Endothelial cell of umbilical vein (primary cell): ENCODE data around the gene MB. TPM values are rescaled to one million over a fixed set of nuclear protein-coding genes. Genes with fewer than 3 reads are reported as not detected.

Source experiments
- BruUV-seq: library from RNA; stranded (reverse); fragments of 400-500 nt; replicated peaks from 2 replicates; lab custom pipeline; 2021; lab: Mats Ljungman, UMichigan
- CTCF ChIA-PET: fragments of 300-600, 350-600 bp; sonication (Branson Sonifier 250); formaldehyde crosslinking; loops from one replicate; lab custom pipeline; 2021; ENCODE audit warnings: antibody characterized with exemption, inconsistent platforms; lab: Charles Lee
- POLR2A ChIA-PET: fragments of 300-600, 350-600 bp; sonication (Branson Sonifier 250); formaldehyde crosslinking; loops from one replicate; lab custom pipeline; 2021; ENCODE audit warnings: antibody characterized with exemption, inconsistent platforms; lab: Charles Lee
- DNase-seq: peaks from one replicate; pipeline ENCODE4 v3.0.0-alpha.2; 2011; ENCODE audit warnings: low read depth, low spot score
- FAIRE-seq: peaks from 2 replicates; lab custom pipeline; 2011; peaks lifted over from hg19 to GRCh38; lab: Jason Lieb, UNC
- H2AFZ ChIP-seq: 2 replicates; pipeline ENCODE4 v1.6.0; 2012; ENCODE audit warnings: low read depth, low read length, control low read depth, inconsistent platforms
- H3K27ac ChIP-seq: 2 replicates; pipeline ENCODE4 v1.5.1; 2011; ENCODE audit warnings: low read depth, mild to moderate bottlenecking, control low read depth, low read length, moderate library complexity; ENCODE audit not compliant: insufficient read depth
- H3K27me3 ChIP-seq, 2 experiments: 2 replicates each; pipeline versions ENCODE4 v1.6.0 to v1.6.1; 2011; ENCODE audit warnings: low read length in 2 of 2, mixed read lengths in 1 of 2; ENCODE audit not compliant: control insufficient read depth in 2 of 2, insufficient read depth in 2 of 2
- H3K36me3 ChIP-seq, 2 experiments: 2 replicates in 1 of 2; 3 replicates in 1 of 2; pipeline ENCODE4 v1.5.1; 2011; ENCODE audit warnings: low read length in 2 of 2, mild to moderate bottlenecking in 1 of 2, moderate library complexity in 1 of 2; ENCODE audit not compliant: control insufficient read depth in 2 of 2, insufficient read depth in 2 of 2; ENCODE audit errors: extremely low read depth in 1 of 2
- H3K4me1 ChIP-seq: 3 replicates; pipeline ENCODE4 v1.5.1; 2011; ENCODE audit warnings: mild to moderate bottlenecking, low read length; ENCODE audit not compliant: control insufficient read depth, insufficient read depth; ENCODE audit errors: extremely low read depth
- H3K4me2 ChIP-seq: 2 replicates; pipeline ENCODE4 v1.6.1; 2011; ENCODE audit warnings: low read length, control low read depth, mixed read lengths; ENCODE audit not compliant: insufficient read depth
- H3K4me3 ChIP-seq, 3 experiments: fragments of 200-600 bp in 1 of 3; sonication (generic), shearing (Covaris generic) in 1 of 3; replicated peaks in 1 of 3; 2 replicates each; pipeline ENCODE4 v1.5.1; 2011 to 2016; ENCODE audit warnings: control low read depth in 3 of 3, low read length in 3 of 3, mild to moderate bottlenecking in 2 of 3, inconsistent platforms in 1 of 3, low read depth in 1 of 3, moderate library complexity in 1 of 3; ENCODE audit not compliant: insufficient read depth in 1 of 3
- H3K79me2 ChIP-seq: 2 replicates; pipeline ENCODE4 v1.6.0; 2012; ENCODE audit warnings: low read length, inconsistent platforms; ENCODE audit not compliant: control insufficient read depth, insufficient read depth
- H3K9ac ChIP-seq: replicated peaks from 2 replicates; pipeline ENCODE3; 2011; ENCODE audit warnings: low read length, control low read depth; ENCODE audit not compliant: insufficient read depth; ENCODE audit errors: extremely low read depth
- H3K9me1 ChIP-seq: replicated peaks from 3 replicates; pipeline ENCODE4 v1.6.0; 2011; ENCODE audit warnings: mild to moderate bottlenecking, low read length; ENCODE audit not compliant: control insufficient read depth, insufficient read depth; ENCODE audit errors: extremely low read depth
- H3K9me3 ChIP-seq: replicated peaks from 2 replicates; pipeline ENCODE4 v1.5.1; 2012; ENCODE audit warnings: low read length, inconsistent platforms; ENCODE audit not compliant: control insufficient read depth, insufficient read depth
- H4K20me1 ChIP-seq: replicated peaks from 2 replicates; pipeline ENCODE3; 2011; ENCODE audit warnings: mild to moderate bottlenecking, low read length; ENCODE audit not compliant: control insufficient read depth, insufficient read depth; ENCODE audit errors: extremely low read depth
- CTCF ChIP-seq, 2 donors: IDR thresholded peaks; 1 replicate in 1 of 2; 2 replicates in 1 of 2; pipeline ENCODE4 v1.5.1; 2011; ENCODE audit warnings: low read length in 2 of 2, mild to moderate bottlenecking in 2 of 2, moderate library complexity in 2 of 2, control low read depth in 1 of 2, inconsistent platforms in 1 of 2, low read depth in 1 of 2; ENCODE audit not compliant: insufficient read depth in 1 of 2; ENCODE audit errors: extremely low read depth in 1 of 2
- EZH2 ChIP-seq: IDR thresholded peaks from 2 replicates; pipeline ENCODE4 v1.6.1; 2012; ENCODE audit warnings: borderline replicate concordance, low read depth, mild to moderate bottlenecking, moderate library complexity, low read length, inconsistent platforms; ENCODE audit not compliant: severe bottlenecking
- FOS ChIP-seq: IDR thresholded peaks from 2 replicates; pipeline ENCODE4 v1.6.1; 2011; ENCODE audit warnings: mild to moderate bottlenecking, low read length, moderate library complexity, borderline replicate concordance; ENCODE audit not compliant: insufficient read depth
- GATA2 ChIP-seq: IDR thresholded peaks from 2 replicates; pipeline ENCODE4 v1.7.0; 2011; ENCODE audit warnings: low read depth, mild to moderate bottlenecking, moderate library complexity, mixed read lengths, low read length; ENCODE audit not compliant: insufficient read length, insufficient read depth
- JUN ChIP-seq: IDR thresholded peaks from 2 replicates; pipeline ENCODE4 v1.6.1; 2011; ENCODE audit warnings: borderline replicate concordance, low read depth; ENCODE audit not compliant: insufficient read length, insufficient read depth
- MYC ChIP-seq: IDR thresholded peaks from one replicate; pipeline ENCODE4 v1.6.1; 2011; ENCODE audit warnings: mild to moderate bottlenecking, low read depth, low read length
- POLR2A ChIP-seq: IDR thresholded peaks from 2 replicates; pipeline ENCODE4 v1.6.1; 2012; ENCODE audit warnings: low read depth, mild to moderate bottlenecking, control low read depth, low read length
- POLR2AphosphoS5 ChIP-seq: IDR thresholded peaks from 2 replicates; pipeline ENCODE4 v1.6.1; 2012; ENCODE audit warnings: low read depth, mild to moderate bottlenecking, control low read depth, low read length, moderate library complexity; ENCODE audit not compliant: insufficient read depth
- dilution Hi-C: fragments of 300-500 bp; cut with MboI; formaldehyde crosslinking; loops from one replicate; pipeline ENCODE4 v1.15.0; 2019; ENCODE audit warnings: low sequenced_read_pairs; ENCODE audit not compliant: extremely low pct_ligation_motif_present
- intact Hi-C: fragments of 100-400 bp; cut with micrococcal nuclease; formaldehyde crosslinking; loops from one replicate; pipeline ENCODE4 v1.10.0; 2022
- polyA plus RNA-seq, 4 experiments: library from polyadenylated mRNA; depleted of rRNA in 3 of 4; stranded (reverse) in 3 of 4; unstranded in 1 of 4; fragments of >200 nt; gene quantifications; 2 replicates each; pipeline versions ENCODE4 v1.2.1 to v1.2.3, GENCODE V29; 2011 to 2012; ENCODE audit warnings: missing spikeins in 1 of 4
- total RNA-seq: library from RNA; stranded (reverse); gene quantifications from 2 replicates; pipeline ENCODE4 v1.2.3, GENCODE V29; 2021
- TF ChIP-seq, protein P1 (sequence below): IDR thresholded peaks from 2 replicates; pipeline ENCODE4 v1.6.1; 2011; ENCODE audit not compliant: insufficient read depth, insufficient read length

The MB gene
- total and polyA plus RNA-seq, 2 donors (not counting 3 experiments of a cell fraction or from before 2014, with no cell fraction given) = not detected

GRCh38 chr22:35662914-35663313 is 45.8 kb upstream of the MB start:
- Histone ChIP-seq H3K4me3 (no peak overlapping the region), H4K20me1 (no peaks in the 10 kb centered on the region), H3K27ac (no peak overlapping the region), H3K9me3 (no peaks in the 10 kb centered on the region), H3K4me1 (peaks cover 4% of the 10 kb centered on the region), H3K27me3 (peaks cover 0 to 3% of the 10 kb centered on the region in 2 experiments), H3K36me3 (no peaks in the 10 kb centered on the region), H3K9ac (no peak overlapping the region), H3K79me2 (no peaks in the 10 kb centered on the region), H3K9me1 (no peaks in the 10 kb centered on the region), H3K4me2 (no peak overlapping the region), H2AFZ (no peak overlapping the region)
- ChIA-PET CTCF (interaction anchor here (1.2 to 2.6 kb wide), 2 partner anchors 22 to 28 kb away, joined by 3 to 16 read pairs; no protein-coding TSS in a partner anchor), POLR2A (no interaction called here)
- dilution Hi-C loops (no loop called here), intact Hi-C loops (no loop called here)
- BruUV-seq = no TSS peak
- FAIRE-seq (no peak), DNase-seq (no peak)
- TF ChIP-seq POLR2A (no peak), POLR2AphosphoS5 (no peak), JUN (no peak), CTCF (IDR thresholded peaks at IDR 0.05; ENCODE audit: extremely low read depth in 1 of 2, insufficient read depth in 1 of 2, low read depth in 1 of 2, low read length in 2 of 2) (no peak), GATA2 (no peak), MYC (no peak), FOS (no peak), EZH2 (no peak)
- TF ChIP-seq, protein P1, sequence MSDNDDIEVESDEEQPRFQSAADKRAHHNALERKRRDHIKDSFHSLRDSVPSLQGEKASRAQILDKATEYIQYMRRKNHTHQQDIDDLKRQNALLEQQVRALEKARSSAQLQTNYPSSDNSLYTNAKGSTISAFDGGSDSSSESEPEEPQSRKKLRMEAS = no peak
